ENCODE data around the gene C1orf116.

Gene C1orf116

DNA sequence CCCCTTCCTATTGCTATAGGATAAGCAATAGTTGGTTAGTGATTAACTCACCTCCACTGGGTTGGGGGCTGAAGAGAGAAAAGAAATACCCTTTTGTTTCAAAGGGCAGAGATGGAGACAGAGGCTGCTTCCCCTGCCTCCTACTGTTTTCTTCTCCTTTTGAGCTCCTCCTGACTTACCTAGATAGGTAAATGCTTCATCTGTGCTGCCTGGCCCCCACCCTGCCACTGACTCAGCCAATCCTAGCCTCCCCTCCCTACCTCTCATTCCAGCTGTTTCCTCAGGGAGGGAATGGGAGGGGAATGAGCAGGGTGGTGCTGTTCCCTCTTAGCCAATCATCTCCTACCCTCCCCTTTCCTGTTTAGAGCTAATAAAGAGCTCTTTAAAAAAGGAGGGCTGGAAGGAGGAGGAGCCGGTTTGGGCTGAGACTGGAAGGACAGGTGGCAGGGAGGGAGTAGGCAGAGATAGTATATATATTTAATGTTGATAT is at the start of gene C1orf116:
Gene C1orf116 (minus strand): TSS at position 229 of the 490 bp plus-strand sequence. CDS start 5,158 bp downstream, outside the sequence.
- TF ChIP-seq, protein P1, sequence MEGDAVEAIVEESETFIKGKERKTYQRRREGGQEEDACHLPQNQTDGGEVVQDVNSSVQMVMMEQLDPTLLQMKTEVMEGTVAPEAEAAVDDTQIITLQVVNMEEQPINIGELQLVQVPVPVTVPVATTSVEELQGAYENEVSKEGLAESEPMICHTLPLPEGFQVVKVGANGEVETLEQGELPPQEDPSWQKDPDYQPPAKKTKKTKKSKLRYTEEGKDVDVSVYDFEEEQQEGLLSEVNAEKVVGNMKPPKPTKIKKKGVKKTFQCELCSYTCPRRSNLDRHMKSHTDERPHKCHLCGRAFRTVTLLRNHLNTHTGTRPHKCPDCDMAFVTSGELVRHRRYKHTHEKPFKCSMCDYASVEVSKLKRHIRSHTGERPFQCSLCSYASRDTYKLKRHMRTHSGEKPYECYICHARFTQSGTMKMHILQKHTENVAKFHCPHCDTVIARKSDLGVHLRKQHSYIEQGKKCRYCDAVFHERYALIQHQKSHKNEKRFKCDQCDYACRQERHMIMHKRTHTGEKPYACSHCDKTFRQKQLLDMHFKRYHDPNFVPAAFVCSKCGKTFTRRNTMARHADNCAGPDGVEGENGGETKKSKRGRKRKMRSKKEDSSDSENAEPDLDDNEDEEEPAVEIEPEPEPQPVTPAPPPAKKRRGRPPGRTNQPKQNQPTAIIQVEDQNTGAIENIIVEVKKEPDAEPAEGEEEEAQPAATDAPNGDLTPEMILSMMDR (IDR thresholded peaks at IDR 0.05): no peak
- Histone ChIP-seq H3K9me3 (no peaks in the 10 kb centered on the region), H3K27ac (no peak within 1 kb of the TSS), H3K27me3 (peaks cover 64% of the 10 kb centered on the region), H3K4me3 (ENCODE audit: low read depth in 1 of 2, low read length in 1 of 2) (no peak within 1 kb of the TSS), H3K36me3 (no peaks in the 10 kb centered on the region), H3K4me1 (ENCODE audit: control insufficient read depth in 1 of 2, insufficient read depth in 1 of 2, low read depth in 1 of 2, low read length in 1 of 2) (no peaks in the 10 kb centered on the region)

DNA sequence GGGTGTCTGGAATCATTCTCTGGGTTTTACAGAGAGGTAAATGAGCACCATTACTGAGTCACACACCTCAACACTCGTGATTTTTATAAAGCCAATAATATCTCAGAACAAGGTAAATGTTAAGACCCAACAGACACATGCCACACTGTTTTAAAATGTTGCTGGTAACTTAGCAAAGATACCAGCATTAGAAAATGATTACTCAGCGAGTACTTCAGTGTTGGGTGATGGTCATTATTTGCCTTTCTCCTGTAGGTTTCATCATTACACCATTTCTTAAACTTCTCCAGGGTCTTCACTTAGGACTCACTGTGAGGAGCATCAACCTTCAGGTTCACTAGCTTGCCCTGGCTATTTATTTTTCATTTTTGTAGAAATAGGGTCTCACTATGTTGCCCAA is 49.2 kb upstream of the C1orf116 start:
- Histone ChIP-seq H3K27ac (no peak overlapping the region), H3K4me3 (ENCODE audit: low read depth in 1 of 2, low read length in 1 of 2) (no peak overlapping the region), H3K4me1 (ENCODE audit: control insufficient read depth in 1 of 2, insufficient read depth in 1 of 2, low read depth in 1 of 2, low read length in 1 of 2) (peaks cover 16 to 20% of the 10 kb centered on the region in 2 experiments), H3K27me3 (peaks cover 12% of the 10 kb centered on the region), H3K36me3 (peaks cover 34% of the 10 kb centered on the region), H3K9me3 (no peaks in the 10 kb centered on the region)
- TF ChIP-seq, protein P1 (IDR thresholded peaks at IDR 0.05): no peak

DNA sequence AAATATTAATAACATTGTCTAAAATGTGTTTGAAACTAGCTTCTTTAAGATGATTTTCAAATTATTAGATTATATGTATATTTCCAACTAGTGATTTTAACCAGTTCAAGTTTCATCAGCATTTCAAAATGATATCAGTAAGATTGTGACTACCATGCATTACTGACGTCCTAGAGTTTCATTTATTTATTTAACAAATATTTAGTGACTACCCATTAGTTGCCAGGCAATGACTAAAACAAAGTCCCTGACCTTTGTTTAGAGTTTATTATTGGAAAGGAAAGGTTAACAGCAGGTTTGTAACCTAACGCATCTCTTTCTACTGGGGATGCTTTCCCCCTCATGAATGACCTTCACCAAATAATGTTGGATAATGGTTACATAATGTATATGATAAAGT is 48.5 kb upstream of the C1orf116 start:
- Histone ChIP-seq H3K27ac (no peak overlapping the region), H3K27me3 (peaks cover 12% of the 10 kb centered on the region), H3K9me3 (no peaks in the 10 kb centered on the region), H3K4me3 (ENCODE audit: low read depth in 1 of 2, low read length in 1 of 2) (no peak overlapping the region), H3K4me1 (ENCODE audit: control insufficient read depth in 1 of 2, insufficient read depth in 1 of 2, low read depth in 1 of 2, low read length in 1 of 2) (peaks cover 19 to 20% of the 10 kb centered on the region in 2 experiments), H3K36me3 (peaks cover 40% of the 10 kb centered on the region)
- TF ChIP-seq, protein P1 (IDR thresholded peaks at IDR 0.05): no peak

DNA sequence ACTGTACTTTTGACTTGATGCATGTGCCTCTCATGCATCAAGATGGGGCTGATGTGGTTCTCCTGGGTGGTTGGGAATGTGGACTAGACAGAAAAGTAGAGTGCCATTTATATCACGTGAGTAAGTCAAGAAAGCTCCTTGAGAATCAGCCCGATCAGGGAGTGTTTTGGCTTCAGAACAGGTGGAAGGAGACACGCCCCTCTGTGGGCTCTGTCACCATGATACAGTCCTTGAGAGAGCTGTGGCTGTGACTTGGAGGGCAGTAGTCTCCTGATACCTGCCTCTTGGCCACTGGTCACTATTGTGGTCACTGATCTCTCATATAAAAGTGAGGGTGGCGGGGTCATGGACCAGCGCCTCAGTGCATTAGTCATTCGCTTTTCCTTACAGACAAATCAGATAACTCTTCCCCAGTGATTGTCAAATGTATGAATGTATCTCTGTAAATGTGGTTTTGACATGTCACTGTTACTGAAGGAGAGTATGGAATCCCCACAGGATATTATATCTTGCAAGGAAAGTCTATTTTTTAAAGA is 47.2 kb upstream of the C1orf116 start:
- peaks cover 12% of the 10 kb centered on the region for H3K27me3 ChIP-seq
- peaks cover 28 to 29% of the 10 kb centered on the region in 2 experiments for H3K4me1 ChIP-seq (ENCODE audit: control insufficient read depth in 1 of 2, insufficient read depth in 1 of 2, low read depth in 1 of 2, low read length in 1 of 2)
- H3K27ac ChIP-seq: peak overlapping the region; percentile 35
- H3K4me3 ChIP-seq (ENCODE audit: low read depth in 1 of 2, low read length in 1 of 2): no peak overlapping the region
- peaks cover 48% of the 10 kb centered on the region for H3K36me3 ChIP-seq
- H3K9me3 ChIP-seq: no peaks in the 10 kb centered on the region
- TF ChIP-seq, protein P1 (IDR thresholded peaks at IDR 0.05): no peak

DNA sequence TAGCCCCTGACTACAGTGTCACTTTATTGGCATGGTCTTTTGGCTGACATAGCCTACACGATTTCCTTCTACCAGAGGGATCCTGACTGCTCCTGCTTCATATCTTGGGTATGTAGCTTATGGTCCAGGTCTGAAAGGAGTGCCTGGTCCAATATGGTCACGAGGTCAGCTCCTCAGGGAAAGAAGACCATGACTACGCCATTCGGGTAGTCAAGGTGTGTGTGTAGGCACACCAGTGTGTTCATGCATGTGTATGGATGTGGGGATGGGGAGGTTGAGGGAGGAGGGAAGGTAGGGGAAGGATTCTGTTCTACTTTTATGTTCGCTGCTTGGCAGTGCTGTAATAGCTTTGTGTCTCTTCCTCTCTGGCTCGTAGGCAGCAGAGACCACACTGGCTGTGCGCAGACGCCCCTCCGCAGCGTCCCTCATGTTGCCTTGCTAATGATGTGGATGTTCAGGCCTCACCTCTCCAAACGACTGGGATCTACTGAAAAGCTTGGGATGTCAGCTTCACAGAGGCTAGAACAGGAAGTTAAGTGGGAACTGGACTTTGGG is 46.1 kb upstream of the C1orf116 start:
- Histone ChIP-seq H3K27ac (peak overlapping the region; percentile 48), H3K9me3 (no peaks in the 10 kb centered on the region), H3K4me1 (ENCODE audit: control insufficient read depth in 1 of 2, insufficient read depth in 1 of 2, low read depth in 1 of 2, low read length in 1 of 2) (peaks cover 39 to 40% of the 10 kb centered on the region in 2 experiments), H3K4me3 (ENCODE audit: low read depth in 1 of 2, low read length in 1 of 2) (no peak overlapping the region), H3K36me3 (peaks cover 60% of the 10 kb centered on the region), H3K27me3 (peaks cover 5% of the 10 kb centered on the region)
- TF ChIP-seq, protein P1 (IDR thresholded peaks at IDR 0.05): no peak

Measured in neutrophil (primary cell).